Left lung (tissue), 10 donors: Measurements from ENCODE around the gene BMERB1. TPM values are rescaled to one million over a fixed set of nuclear protein-coding genes. Genes with fewer than 3 reads are reported as not detected.

Source experiments
- ATAC-seq: fragments of 200-7000 bp; cut with Tn5 transposase; one replicate; pipeline ENCODE4 v1.9.1; 2020; ENCODE audit warnings: moderate library complexity
- DNase-seq, 4 donors: peaks; one replicate each; pipeline ENCODE4 v3.0.0-alpha.2; 2013 to 2020
- H3K27ac ChIP-seq, 2 donors: fragments of 200-600 bp; sonication (generic) in 1 of 2; one replicate each; pipeline versions ENCODE4 v1.5.0 to v1.8.0; 2020 to 2021
- H3K27me3 ChIP-seq, 2 donors: fragments of 200-600 bp; sonication (generic) in 1 of 2; one replicate each; pipeline versions ENCODE4 v1.5.0 to v1.8.0; 2020 to 2021
- H3K36me3 ChIP-seq, 2 donors: fragments of 200-600 bp; sonication (generic) in 1 of 2; one replicate each; pipeline versions ENCODE4 v1.5.0 to v1.8.0; 2020 to 2021
- H3K4me1 ChIP-seq, 2 donors: fragments of 200-600 bp; one replicate each; pipeline ENCODE4 v1.8.0; 2021
- H3K4me3 ChIP-seq, 2 donors: fragments of 200-600 bp; sonication (generic) in 1 of 2; one replicate each; pipeline versions ENCODE4 v1.5.0 to v1.8.0; 2020 to 2021; ENCODE audit warnings: mild to moderate bottlenecking in 1 of 2
- H3K9me3 ChIP-seq, 2 donors: fragments of 200-600 bp; sonication (generic) in 1 of 2; one replicate each; pipeline versions ENCODE4 v1.5.0 to v1.8.0; 2020 to 2021
- intact Hi-C, 2 donors: fragments of 100-400 bp; cut with DNase I; formaldehyde crosslinking; loops; one replicate each; pipeline versions ENCODE4 v1.11.2 to v1.14.2; 2022
- polyA plus RNA-seq, 6 donors: library from polyadenylated mRNA; unstranded; fragments of 120-200 nt; gene quantifications; one replicate each; pipeline ENCODE4 v1.2.1, GENCODE V29; 2013; ENCODE audit not compliant: insufficient read length in 6 of 6
- total RNA-seq, 2 donors: library from RNA; stranded (reverse); fragmentation: NEBNext Ultra II Directional; extraction: Animal tissue kit (Norgen Biotek cat#: 25700); gene quantifications; one replicate each; pipeline ENCODE4 v1.2.1, GENCODE V29; 2021
- TF ChIP-seq, protein P1 (sequence below), 2 donors: fragments of 200-600 bp; sonication (generic) in 1 of 2; IDR thresholded peaks; one replicate each; pipeline versions ENCODE4 v1.5.0 to v1.8.0; 2021; ENCODE audit warnings: antibody characterized with exemption in 2 of 2
- donor health status: DM: no; HTN: yes; CAD: no.
- donor health status: DM: no; HTN: no; CAD: no.

The BMERB1 gene
- total and polyA plus RNA-seq, 8 donors: 12.0 to 45.8 (median 38.4) TPM

DNA sequence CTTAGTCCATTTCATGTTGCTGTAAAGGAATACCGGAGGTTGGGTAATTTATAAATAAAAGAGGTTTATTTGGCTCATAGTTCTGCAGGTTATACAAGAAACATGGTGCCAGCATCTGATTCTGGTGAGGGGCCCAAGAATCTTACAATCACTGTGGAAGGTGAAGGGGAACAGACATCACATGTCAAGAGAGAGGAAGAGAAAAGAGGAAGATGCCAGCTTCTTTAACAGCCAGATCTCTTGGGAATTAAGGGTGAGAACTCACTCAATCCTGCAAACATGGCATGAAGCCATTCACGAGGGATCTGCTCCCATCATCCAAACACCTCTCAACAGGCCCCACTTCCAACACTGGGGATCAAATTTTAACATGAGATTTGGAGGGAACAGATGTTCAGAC, 49.5 kb downstream of the BMERB1 start:
- Histone ChIP-seq H3K27me3 (no peaks in the 10 kb centered on the region), H3K4me3 (no peak overlapping the region), H3K4me1 (peaks cover 0 to 1% of the 10 kb centered on the region in 2 donors), H3K9me3 (no peaks in the 10 kb centered on the region), H3K27ac (no peak overlapping the region), H3K36me3 (no peaks in the 10 kb centered on the region)
- DNase-seq (no peak), ATAC-seq (no peak)
- intact Hi-C loops: no loop called here
- TF ChIP-seq, protein P1, sequence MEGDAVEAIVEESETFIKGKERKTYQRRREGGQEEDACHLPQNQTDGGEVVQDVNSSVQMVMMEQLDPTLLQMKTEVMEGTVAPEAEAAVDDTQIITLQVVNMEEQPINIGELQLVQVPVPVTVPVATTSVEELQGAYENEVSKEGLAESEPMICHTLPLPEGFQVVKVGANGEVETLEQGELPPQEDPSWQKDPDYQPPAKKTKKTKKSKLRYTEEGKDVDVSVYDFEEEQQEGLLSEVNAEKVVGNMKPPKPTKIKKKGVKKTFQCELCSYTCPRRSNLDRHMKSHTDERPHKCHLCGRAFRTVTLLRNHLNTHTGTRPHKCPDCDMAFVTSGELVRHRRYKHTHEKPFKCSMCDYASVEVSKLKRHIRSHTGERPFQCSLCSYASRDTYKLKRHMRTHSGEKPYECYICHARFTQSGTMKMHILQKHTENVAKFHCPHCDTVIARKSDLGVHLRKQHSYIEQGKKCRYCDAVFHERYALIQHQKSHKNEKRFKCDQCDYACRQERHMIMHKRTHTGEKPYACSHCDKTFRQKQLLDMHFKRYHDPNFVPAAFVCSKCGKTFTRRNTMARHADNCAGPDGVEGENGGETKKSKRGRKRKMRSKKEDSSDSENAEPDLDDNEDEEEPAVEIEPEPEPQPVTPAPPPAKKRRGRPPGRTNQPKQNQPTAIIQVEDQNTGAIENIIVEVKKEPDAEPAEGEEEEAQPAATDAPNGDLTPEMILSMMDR (IDR thresholded peaks at IDR 0.05): no peak

DNA sequence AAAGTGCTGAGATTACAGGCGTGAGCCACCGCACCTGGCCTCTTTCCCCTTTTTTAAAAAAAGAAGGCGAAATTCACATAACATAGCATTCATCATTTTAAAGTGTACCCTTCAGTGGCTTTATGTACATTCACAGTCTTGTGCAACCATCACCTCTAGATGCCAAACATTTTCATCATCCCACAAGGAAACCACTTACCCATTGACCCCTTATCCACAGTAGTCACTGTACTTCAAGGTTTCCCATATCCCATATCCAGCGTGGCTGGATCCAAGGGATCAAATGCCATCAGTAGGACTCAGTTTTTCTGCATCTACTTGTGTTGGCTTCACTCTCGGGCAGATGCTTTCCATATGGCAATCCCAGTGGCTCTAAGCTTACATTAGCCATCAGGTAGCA, 50.3 kb downstream of the BMERB1 start:
- ATAC-seq (no peak), DNase-seq (no peak)
- Histone ChIP-seq H3K36me3 (no peaks in the 10 kb centered on the region), H3K27ac (no peak overlapping the region), H3K4me3 (no peak overlapping the region), H3K4me1 (peaks cover 0 to 9% of the 10 kb centered on the region in 2 donors), H3K9me3 (no peaks in the 10 kb centered on the region), H3K27me3 (no peaks in the 10 kb centered on the region)
- TF ChIP-seq, protein P1 (IDR thresholded peaks at IDR 0.05): no peak
- intact Hi-C loops: no loop called here

DNA sequence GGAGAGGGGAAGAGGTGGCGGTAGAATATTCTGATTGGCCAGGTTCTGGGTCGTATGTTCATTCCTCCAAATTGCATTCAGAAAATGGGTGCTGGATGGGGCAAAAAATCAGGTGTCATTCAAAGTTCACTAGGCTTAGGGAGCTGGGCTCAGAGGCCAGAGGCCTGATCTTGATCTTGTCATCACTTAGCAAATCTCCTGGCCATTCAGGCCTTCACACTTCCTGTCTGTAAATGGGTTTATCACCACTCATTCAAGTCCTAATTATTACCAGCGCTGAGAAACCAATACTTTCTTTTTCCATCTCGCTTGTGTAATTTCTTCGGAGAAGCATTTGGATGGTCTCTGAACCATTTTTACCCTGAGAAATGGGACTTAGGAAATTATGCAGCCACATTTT, 50.8 kb downstream of the BMERB1 start:
- TF ChIP-seq, protein P1 (IDR thresholded peaks at IDR 0.05): no peak
- no peak for ATAC-seq

DNA sequence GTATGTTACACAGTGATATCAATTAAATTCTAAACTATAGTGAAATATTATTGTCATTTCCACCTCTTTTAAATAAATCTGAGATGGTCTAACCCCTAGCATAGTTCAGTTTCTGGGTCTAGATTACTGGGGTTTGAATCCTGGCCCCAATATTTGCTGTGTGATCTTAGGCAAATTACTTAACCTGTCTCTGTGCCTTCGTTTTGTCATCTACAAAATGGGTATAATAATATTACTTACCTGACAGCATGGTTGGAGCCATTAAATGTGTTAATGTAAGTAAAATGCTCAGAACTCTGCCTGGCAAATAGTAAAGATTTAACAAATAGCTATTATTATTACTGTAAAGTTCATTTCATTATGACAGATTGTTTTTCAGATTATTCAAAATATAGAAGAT, 52.3 kb downstream of the BMERB1 start:
- intact Hi-C loops: no loop called here
- H3K9me3 ChIP-seq: no peaks in the 10 kb centered on the region
- no peak overlapping the region for H3K4me3 ChIP-seq
- DNase-seq (no peak), ATAC-seq (no peak)
- no peaks in the 10 kb centered on the region for H3K36me3 ChIP-seq
- TF ChIP-seq, protein P1 (IDR thresholded peaks at IDR 0.05): no peak
- peaks cover 0 to 13% of the 10 kb centered on the region in 2 donors for H3K4me1 ChIP-seq
- H3K27me3 ChIP-seq: no peaks in the 10 kb centered on the region
- H3K27ac ChIP-seq: no peak overlapping the region

More for the DNA sequence above, 50.8 kb downstream of the BMERB1 start:
- Histone ChIP-seq H3K9me3 (no peaks in the 10 kb centered on the region), H3K27ac (no peak overlapping the region), H3K27me3 (no peaks in the 10 kb centered on the region), H3K4me3 (no peak overlapping the region), H3K4me1 (peaks cover 0 to 13% of the 10 kb centered on the region in 2 donors), H3K36me3 (no peaks in the 10 kb centered on the region)
- intact Hi-C loops: no loop called here
- DNase-seq: no peak

DNA sequence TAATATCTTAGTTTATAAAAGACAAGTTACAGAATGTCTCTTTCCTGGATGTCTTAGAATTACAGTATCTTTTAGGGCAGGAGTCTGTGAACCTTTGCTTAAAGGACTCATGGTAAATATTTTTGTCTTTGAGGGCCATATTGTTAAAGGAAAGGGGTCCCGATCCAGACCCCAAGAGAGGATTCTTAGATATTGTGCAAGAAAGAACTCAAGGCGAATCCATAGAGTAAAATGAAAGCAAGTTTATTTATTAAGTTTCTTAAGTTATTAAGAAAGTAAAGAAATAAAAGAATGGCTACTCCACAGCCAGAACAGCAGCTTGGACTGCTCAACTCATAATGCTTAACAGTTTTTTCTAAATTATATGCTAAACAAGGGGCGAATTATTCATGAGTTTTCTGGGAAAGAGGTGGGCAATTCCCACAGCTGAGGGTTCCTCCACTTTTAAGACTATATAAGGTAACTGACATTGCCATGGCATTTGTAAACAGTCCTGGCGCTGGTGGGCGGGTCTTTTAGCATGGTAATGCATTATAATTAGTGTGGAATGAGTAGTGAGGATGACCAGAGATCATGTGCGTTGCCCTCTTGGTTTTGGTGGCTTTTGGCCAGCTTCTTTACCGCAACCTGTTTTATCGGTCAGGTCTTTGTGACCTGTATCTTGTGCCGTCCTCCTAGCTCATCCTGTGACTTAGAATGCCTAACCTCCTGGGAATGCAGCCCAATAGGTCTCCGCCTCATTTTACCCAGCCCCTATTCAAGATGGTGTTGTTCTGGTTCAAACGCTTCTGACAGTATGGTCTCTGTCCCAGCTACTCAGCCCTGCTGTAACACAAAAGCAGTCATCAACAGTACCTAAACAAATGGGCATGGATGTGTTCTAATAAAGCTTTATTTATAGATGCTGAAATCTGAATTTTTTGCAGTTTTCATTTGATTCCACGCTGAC, 53.2 kb downstream of the BMERB1 start:
- no peaks in the 10 kb centered on the region for H3K9me3 ChIP-seq
- ATAC-seq (no peak), DNase-seq (no peak)
- H3K27ac ChIP-seq: no peak overlapping the region
- H3K36me3 ChIP-seq: no peaks in the 10 kb centered on the region
- peaks cover 0 to 20% of the 10 kb centered on the region in 2 donors for H3K4me1 ChIP-seq
- H3K4me3 ChIP-seq: no peak overlapping the region
- H3K27me3 ChIP-seq: no peaks in the 10 kb centered on the region
- TF ChIP-seq, protein P1 (IDR thresholded peaks at IDR 0.05): no peak
- intact Hi-C loops: no loop called here
